T47D (cell line): ENCODE results near the gene IL17RE.

Source experiments
- DNase-seq, 2 experiments: peaks; one replicate each; pipeline versions ENCODE4 v3.0.0 to v3.0.0-alpha.2; 2011 to 2012; ENCODE audit warnings: low read depth in 1 of 2, low spot score in 1 of 2
- JUND ChIP-seq: IDR thresholded peaks from 2 replicates; pipeline ENCODE4 v1.6.1; 2012; ENCODE audit warnings: low read depth
- in situ Hi-C: cut with HindIII; loops from 2 replicates; pipeline ENCODE4 v1.10.0; 2016; ENCODE audit warnings: low sequenced_read_pairs, low pct_unique_long_range_greater_than_20kb

IL17RE gene

GRCh38 chr3:9915254-9916141, 12.8 kb downstream of the IL17RE start:
- in situ Hi-C loops = no loop called here
- DNase-seq = no peak
- TF ChIP-seq JUND = no peak

DNA sequence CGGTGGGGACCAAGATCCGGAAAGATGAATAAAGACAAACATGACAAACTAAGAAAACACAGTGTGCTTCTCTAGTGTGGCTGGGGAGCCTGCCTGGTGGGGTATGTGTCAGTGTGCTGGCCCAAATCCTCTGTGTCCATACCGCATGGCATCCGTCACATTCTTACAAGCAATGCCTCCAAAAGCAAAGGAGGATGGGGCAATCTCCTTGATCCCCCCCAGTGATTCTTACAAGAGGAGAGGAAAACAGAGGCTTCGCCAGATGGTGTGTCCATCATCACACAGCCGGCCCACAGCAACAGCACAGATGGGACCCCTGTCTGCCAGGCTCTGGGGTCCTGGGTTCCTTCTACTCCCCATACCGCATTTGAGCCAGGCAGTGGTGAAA, 13.7 kb downstream of the IL17RE start:
- no peak for DNase-seq
- in situ Hi-C loops = no loop called here
- no peak for TF ChIP-seq JUND

DNA sequence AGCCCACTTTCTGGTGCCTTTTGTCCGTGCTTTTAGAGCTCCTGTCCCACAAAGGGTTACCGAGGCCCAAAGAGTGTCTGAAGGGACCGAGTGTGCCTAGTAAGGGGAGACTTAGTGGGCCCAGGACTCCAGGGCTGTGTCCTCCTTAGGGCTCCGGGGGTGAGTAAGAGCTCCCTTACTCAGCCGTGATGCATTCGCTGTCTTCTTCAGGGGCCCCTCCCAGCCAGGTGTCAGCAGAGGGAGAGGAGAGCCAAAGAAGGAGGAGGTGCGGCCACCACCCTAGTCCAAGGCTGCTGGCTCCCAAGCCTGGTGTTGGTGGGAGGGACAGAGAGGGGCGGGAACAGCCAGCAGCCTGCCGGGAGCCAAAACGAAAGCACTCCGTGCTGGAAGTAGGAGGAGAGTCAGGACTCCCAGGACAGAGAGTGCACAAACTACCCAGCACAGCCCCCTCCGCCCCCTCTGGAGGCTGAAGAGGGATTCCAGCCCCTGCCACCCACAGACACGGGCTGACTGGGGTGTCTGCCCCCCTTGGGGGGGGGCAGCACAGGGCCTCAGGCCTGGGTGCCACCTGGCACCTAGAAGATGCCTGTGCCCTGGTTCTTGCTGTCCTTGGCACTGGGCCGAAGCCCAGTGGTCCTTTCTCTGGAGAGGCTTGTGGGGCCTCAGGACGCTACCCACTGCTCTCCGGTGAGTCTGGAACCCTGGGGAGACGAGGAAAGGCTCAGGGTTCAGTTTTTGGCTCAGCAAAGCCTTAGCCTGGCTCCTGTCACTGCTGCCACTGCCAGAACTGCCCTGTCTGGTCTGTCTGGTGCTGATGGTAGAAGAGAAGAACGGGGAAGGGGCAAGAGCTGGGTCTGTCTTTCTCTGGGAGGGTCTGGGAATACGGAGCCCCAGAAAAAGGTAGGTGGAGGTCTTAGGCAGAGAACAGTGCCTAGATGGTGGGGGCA, 14.4 kb downstream of the IL17RE start, which contains the start of gene IL17RC:
Gene IL17RC (plus strand): TSS at position 365 of the 947 bp plus-strand sequence. CDS start 218 bp downstream, at position 583.
- TF ChIP-seq JUND = no peak
- in situ Hi-C loops = no loop called here
- peak; percentile 78 to 95 for DNase-seq

GRCh38 chr3:9917820-9918219, 15.2 kb downstream of the IL17RE start:
- in situ Hi-C loops = no loop called here
- TF ChIP-seq JUND = no peak
- DNase-seq = peak in 1 of 2 experiments; percentile 18

DNA sequence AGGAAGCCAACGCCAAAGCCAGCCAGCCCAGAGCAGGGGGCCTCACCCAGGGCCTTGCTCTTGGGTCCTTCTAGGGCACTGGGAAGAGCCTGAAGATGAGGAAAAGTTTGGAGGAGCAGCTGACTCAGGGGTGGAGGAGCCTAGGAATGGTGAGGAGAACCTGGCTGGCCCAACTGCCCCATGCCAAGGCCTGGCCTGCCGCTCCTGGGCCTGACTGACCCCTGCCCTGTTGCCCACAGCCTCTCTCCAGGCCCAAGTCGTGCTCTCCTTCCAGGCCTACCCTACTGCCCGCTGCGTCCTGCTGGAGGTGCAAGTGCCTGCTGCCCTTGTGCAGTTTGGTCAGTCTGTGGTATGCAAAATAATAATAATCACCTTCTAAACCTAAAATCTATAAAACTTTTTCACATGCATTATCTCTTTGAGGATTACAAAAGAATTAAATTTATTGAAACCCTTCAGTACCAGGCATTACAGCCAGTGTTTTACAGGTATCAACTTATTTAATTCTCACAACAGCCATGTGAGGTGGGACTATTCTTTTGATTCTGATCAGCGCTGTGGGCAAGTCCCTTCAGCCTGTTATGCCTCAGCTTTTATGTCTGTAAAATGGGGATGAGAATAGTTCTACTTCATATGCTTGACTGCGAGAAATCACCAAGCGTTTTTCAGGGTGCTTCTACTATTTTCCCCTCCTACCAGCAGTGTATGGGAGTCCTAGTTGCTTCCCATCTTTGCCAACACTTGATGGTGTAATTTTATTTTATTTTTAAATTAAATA, 15.8 kb downstream of the IL17RE start:
- no peak for TF ChIP-seq JUND
- DNase-seq = no peak
- in situ Hi-C loops = no loop called here

DNA sequence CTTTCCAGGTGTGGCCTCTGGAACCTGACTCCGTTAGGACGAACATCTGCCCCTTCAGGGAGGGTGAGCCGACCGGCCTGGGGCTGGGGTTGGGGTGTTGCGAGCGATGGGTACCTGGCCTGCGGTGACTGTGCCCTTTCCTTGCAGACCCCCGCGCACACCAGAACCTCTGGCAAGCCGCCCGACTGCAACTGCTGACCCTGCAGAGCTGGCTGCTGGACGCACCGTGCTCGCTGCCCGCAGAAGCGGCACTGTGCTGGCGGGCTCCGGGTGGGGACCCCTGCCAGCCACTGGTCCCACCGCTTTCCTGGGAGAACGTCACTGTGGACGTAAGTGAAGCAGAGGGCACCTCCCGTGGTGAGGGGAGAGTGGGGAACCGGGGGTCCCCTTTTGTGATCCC, 25.5 kb downstream of the IL17RE start:
- no peak for DNase-seq
- no peak for TF ChIP-seq JUND
- in situ Hi-C loops = no loop called here

DNA sequence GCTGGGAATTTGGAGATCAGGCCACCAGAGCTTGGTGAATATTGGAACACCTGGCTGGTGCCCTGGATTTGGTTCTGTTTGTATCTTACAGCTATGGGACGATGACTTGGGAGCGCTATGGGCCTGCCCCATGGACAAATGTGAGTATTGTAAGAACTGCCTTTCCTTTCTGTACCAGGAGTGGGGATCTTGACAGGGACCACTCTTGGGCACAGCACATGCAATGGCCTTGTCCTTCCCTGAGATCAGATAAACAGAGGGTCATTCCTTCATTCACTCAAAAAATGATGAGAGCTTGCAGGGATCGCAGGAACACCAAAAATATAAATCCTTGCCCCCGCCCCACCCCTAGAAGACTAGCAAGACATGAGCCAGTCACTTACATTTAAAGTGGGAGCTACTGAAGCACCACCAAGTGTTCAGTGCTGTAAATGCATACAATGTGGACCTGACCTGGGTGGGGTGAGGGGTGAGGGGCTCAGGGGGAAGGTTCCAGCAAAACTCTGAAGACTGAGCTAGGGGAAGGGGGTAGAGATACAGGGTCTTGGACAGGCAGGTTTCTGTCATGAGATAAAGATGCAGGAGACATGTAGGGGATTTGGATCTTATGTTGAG, 28.3 kb downstream of the IL17RE start:
- DNase-seq = peak in 1 of 2 experiments; percentile 48
- in situ Hi-C loops = no loop called here
- no peak for TF ChIP-seq JUND

GRCh38 chr3:9932535-9932842, 29.8 kb downstream of the IL17RE start:
- no peak for TF ChIP-seq JUND
- DNase-seq = no peak
- in situ Hi-C loops = no loop called here

GRCh38 chr3:9932843-9933560, 30.4 kb downstream of the IL17RE start:
- in situ Hi-C loops = no loop called here
- peak in 1 of 2 experiments; percentile 82 for DNase-seq
- TF ChIP-seq JUND = no peak

DNA sequence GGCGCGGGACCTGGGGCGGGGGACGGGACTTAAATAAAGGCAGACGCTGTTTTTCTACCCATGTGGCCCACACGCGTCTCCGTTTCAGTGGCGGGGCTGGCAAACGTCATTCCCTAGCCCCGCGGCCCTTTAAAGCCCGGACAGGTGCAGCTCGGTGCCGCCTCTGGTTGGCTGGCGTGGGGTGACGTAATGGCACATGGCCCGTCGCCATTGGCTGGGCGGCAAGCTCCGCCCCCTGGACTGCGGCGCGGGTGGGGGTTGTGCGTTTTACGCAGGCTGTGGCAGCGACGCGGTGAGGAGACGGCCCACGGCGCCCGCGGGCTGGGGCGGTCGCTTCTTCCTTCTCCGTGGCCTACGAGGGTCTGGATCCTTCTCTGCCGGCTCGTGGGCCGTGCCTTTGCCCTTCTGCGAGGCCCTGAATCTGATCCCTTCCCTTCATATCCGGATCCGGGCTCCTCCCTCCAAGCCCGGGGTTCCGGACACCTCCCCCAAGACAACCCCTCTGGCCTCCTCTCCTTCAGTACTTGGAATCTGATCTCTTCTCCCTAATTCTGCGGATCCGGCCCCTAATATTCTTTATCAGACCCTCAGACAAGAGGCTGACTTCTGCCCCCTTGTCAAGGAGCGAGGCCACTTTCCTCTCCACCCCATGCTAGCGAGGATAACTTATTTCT, 31.1 kb downstream of the IL17RE start, which contains the start of gene CRELD1:
Gene CRELD1 (plus strand): TSS at position 274 of the 674 bp plus-strand sequence. CDS start 605 bp downstream, outside the sequence.
- in situ Hi-C loops = no loop called here

DNA sequence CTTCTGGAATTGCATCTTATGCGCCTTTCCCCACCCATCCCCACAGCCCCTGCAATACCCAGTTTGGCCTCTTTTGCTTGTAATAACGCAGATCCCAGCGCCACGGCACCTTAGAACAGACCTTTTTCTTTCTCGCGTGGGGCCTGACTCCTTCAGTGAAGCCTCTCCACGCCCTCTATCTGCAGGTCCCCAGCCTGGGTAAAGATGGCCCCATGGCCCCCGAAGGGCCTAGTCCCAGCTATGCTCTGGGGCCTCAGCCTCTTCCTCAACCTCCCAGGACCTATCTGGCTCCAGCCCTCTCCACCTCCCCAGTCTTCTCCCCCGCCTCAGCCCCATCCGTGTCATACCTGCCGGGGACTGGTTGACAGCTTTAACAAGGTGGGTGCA, 31.6 kb downstream of the IL17RE start:
- no peak for DNase-seq
- TF ChIP-seq JUND = no peak
- in situ Hi-C loops = no loop called here

More for the DNA sequence above, 31.1 kb downstream of the IL17RE start, which contains the start of gene CRELD1:
- DNase-seq = peak; percentile 67 to 98
- TF ChIP-seq JUND = no peak
